ENCODE measurements around the gene SMIM44. TPM values are rescaled to one million over a fixed set of nuclear protein-coding genes. Genes with fewer than 3 reads are reported as not detected.

The SMIM44 gene
- total and polyA plus RNA-seq, 2 donors (not counting 1 experiment from before 2014, with no cell fraction given): not detected

DNA sequence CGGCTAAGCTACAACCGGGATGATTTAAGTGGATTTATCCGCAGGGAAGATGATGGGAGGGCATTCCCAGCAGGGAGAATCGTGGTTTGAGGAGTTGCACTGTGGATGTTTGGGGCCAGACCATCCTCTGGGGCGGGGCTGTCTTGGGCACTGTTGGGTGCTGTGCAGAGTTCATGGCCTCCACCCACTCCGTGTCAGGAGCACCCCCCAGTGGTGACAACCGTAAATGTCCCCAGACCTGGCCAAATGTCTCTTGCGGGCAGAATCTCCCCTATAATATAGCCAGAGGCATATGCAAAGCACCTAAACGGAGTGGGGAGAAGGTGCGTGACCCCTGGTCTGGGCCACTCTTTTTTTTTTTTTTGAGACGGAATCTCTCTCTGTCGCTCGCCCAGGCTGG is 43.2 kb downstream of the SMIM44 start:
- CTCF ChIA-PET: interaction anchor here (0.6 to 1.4 kb wide), 3 partner anchors 10 to 50 kb away, joined by 3 to 6 read pairs (median 4); no protein-coding TSS in a partner anchor
- ATAC-seq (ENCODE audit: low read depth): peak; percentile 32

More for the DNA sequence above, 43.2 kb downstream of the SMIM44 start:
- Histone ChIP-seq H2AFZ (ENCODE audit: insufficient read depth, low read depth, low read length, poor library complexity, severe bottlenecking) (no peak overlapping the region), H3K9me3 (ENCODE audit: control extremely low read depth in 1 of 3, control insufficient read depth in 2 of 3, insufficient read depth in 1 of 3, low read length in 2 of 3) (no peaks in the 10 kb centered on the region), H3K4me2 (replicated peaks; ENCODE audit: low read depth, low read length, poor library complexity, severe bottlenecking) (no peak overlapping the region), H3K9ac (ENCODE audit: low read length) (no peak overlapping the region), H4K20me1 (ENCODE audit: control insufficient read depth, insufficient read depth, low read length, poor library complexity, severe bottlenecking) (peaks cover 20% of the 10 kb centered on the region), H3K36me3 (replicated peaks in 1 of 2; ENCODE audit: control extremely low read depth in 1 of 2, control insufficient read depth in 1 of 2, extremely low read depth in 1 of 2, insufficient read depth in 2 of 2, low read length in 1 of 2) (no peaks in the 10 kb centered on the region), H3K4me1 (ENCODE audit: control insufficient read depth in 2 of 2, insufficient read depth in 2 of 2, low read length in 2 of 2) (peaks cover 4 to 6% of the 10 kb centered on the region in 2 donors), H3K27ac (ENCODE audit: low read length in 2 of 2) (no peak overlapping the region), H3K4me3 (ENCODE audit: control extremely low read depth in 1 of 5, extremely low read depth in 1 of 5, insufficient read depth in 1 of 5, low read depth in 2 of 5, low read length in 4 of 5) (no peak overlapping the region), H3K79me2 (ENCODE audit: control insufficient read depth, insufficient read depth, low read length) (peaks cover 29% of the 10 kb centered on the region), H3K27me3 (replicated peaks in 1 of 4; ENCODE audit: control extremely low read depth in 1 of 4, control insufficient read depth in 3 of 4, insufficient read depth in 4 of 4, low read length in 3 of 4) (no peaks in the 10 kb centered on the region)
- DNase-seq: peak; percentile 57
- H3K4me1 Mint-ChIP-seq: peaks cover 7% of the 10 kb centered on the region
- intact Hi-C loops (cut with micrococcal nuclease): no loop called here
- H3K4me3 Mint-ChIP-seq: no peak overlapping the region
- H3K27me3 Mint-ChIP-seq: no peaks in the 10 kb centered on the region
- TF ChIP-seq CTCF (IDR thresholded peaks at IDR 0.05) (peak; percentile 57), EZH2 (IDR thresholded peaks at IDR 0.05; ENCODE audit: borderline replicate concordance, insufficient read depth, low read depth, low read length, poor library complexity, severe bottlenecking) (no peak)
- H3K27ac Mint-ChIP-seq: peak overlapping the region; percentile 26
- POLR2A ChIA-PET: no interaction called here
- 76% methylated on average over 11 of the region's 13 CpGs for WGBS (ENCODE audit: insufficient coverage)
- no peaks in the 10 kb centered on the region for H3K9me3 Mint-ChIP-seq (ENCODE audit: insufficient read depth)

Data from B cell (primary cell).